ENCODE measurements around the gene TXNRD1.
"Not testable (repeated sequence)": the region's sequence is repeated elsewhere in the genome, so short reads cannot be mapped to it uniquely, and the experiment has no call there.

The TXNRD1 gene

DNA sequence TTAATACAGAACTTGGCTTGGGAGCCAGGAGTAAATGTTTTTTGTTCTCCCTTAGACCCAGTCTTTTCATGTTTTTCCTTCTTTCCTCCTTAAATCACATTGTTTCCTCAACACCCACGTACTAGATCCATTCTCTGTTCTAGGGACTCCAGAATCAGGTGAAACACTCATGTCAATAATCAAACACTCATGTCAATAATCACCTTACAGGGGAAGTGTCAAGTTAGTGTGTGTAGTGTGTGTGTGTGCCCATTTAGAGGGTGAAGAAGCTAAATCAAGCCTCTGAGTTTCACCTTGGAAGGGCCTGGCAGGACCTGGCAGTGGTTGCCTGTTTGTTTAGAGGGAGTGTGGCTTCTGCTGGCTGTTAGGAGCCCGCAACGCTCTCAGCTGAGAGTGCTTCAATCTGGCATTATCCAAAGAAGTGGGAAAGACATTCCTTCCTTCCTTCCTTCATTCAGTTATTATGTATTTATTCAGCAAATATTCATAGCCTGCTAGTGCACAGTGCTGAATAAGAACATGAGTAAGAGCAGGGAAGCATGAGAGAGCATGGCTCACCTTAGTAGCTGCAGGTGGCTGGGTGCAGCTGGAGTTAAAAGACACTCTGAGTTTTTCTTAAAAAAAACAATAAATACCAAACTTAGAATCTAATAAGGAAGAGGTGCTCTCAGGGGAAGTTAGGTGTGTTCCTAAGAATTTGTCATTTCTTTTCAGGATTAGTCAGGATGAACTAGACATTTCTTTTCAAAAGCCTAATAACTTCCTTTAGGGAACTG is 70.3 kb downstream of the TXNRD1 start:
- DNase-seq: no peak

DNA sequence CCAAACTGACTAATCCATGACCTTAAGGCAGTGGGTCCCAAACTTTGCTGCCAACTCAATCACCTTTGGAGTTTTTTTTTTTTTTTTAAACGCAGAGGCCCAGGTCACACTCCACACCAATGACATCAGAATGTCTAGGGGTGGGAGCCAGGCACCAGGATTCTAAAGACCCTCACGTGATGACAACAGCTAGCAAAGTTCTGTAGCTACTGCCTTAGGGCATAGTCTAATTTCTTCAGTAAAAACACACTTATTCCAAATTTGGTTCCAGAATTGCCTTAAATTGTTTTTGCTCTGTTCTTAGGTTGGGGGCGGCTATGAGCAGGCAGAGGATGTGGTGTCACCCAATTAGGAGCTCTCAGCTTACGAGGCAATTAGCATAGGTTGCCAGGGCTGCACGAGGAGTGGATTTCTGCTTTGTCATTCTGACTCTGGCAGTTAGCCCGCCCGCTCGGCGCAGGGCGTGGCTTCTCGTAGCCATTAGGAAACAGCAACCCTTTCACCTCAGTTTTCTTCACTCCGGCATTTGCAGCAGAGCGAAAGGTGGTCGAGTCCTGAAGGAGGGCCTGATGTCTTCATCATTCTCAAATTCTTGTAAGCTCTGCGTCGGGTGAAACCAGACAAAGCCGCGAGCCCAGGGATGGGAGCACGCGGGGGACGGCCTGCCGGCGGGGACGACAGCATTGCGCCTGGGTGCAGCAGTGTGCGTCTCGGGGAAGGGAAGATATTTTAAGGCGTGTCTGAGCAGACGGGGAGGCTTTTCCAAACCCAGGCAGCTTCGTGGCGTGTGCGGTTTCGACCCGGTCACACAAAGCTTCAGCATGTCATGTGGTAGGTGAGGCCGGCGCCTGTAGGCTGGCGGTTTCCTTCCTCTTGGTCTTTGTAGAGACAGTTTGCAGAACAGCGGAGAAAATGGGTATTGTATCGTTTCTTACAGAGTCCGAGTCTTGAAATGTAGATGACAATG is 71.2 kb downstream of the TXNRD1 start:
- DNase-seq: peak; percentile 92

DNA sequence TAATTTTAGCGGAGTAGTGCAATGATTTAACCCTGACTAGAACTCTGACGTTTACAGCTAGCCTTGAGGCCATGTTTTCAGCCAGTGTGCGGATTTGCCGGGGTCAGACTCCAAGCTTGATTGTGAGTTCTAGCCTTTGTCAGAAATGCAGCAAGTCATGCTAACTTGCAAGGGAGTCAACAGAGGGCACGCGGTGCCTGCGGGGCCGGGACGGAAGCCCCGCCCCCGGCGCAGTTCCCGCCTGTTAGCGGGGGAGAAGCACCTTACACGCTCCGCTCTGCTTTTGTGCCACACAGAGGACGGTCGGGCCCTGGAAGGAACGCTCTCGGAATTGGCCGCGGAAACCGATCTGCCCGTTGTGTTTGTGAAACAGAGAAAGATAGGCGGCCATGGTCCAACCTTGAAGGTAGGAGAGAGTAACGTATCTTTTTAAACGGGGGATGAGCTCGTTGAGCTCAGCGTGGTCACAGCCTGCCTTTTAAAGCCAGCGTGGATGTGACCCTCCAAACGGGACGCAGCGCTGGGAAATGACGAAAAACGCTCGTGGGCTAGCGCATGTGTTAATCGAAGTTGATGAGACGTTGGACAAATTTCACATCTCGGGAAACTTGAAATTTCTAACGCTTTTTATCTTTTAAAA is 73.2 kb downstream of the TXNRD1 start:
- DNase-seq: peak; percentile 39

- no peak for DNase-seq
Observed at GRCh38 chr12:104290320-104290719, 74.7 kb downstream of the TXNRD1 start.

DNA sequence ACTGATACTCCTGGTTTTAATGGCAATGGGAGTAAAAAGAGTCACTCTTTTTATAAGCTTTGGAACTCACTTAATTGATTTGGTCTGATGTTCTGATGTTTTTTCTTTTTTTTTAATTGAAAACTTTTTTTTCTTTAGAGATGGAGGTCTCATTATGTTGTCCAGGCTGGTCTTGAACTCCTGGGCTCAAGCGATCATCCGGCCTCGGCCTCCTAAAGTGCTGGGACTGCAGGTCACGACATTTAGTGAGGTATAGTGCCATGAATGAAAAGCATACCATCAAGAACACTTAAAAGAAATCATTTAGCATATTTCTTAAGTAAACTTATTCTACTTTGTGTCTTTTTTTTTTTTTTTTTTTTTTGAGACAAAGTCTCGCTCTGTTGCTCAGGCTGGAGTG is 75.3 kb downstream of the TXNRD1 start:
- no peak for DNase-seq

DNA sequence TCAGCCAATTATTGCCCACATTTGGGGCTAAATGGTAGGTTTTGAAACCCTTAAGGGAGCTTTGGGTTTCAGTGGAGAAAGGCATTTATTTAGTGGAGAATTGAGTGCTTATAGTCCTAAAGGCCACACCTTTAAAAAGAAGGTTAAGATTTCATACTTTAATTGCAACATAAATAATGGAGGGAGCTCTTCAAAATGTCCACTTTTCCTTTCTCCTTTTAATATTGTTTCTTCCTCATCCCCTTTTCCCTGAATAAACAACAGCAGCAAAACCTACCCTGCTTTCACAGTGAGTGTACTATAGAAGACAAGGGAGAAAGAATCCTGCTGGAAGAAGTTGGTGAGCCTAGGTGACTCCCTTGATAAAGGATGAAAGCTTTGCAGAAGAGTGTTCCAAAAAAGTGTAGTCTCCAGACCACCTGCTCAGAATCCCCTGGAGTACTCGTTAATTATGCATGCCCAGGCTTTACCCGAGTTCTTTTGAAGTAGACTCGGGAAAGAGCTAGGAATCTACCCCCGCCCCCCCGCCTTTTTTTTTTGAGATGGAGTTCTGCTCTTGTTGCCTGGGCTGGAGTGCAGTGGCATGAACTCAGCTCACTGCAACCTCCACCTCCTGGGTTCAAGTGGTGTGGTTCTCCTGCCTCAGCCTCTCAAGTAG is 76.4 kb downstream of the TXNRD1 start:
- no peak for DNase-seq

- DNase-seq: no peak
Observed at GRCh38 chr12:104292872-104293794, 77.6 kb downstream of the TXNRD1 start.

DNA sequence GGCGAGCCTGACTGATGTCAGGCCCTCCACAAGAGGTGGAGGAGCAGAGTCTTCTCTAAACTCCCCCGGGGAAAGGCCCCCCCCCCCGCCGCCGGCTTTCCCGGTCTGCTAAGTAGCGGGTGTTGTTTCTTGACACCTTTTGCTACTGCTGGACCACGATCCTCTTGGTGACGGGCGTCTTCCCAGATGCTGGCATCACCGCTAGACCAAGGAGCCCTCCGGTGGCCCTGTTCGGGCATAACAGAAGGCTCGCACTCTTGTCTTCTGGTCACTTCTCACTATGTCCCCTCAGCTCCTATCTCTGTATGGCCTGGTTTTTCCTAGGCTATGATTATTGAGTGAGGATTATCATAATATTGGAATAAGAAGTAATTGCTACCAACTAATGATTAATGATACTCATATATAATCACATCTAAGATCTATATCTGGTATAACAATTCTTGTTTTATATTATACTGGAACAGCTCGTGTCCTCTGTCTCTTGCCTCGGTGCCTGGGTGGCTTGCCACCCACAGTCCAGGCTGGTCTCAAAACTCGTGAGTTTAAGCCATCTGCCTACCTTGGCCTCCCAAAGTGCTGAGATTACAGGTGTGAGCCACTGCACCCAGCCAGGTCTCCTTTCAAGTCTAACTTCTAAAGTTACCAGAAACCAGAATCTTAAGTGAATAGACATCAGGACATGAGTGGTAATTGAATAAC is 78.7 kb downstream of the TXNRD1 start:
- DNase-seq: not testable (repeated sequence)

- DNase-seq: no peak
Observed at GRCh38 chr12:104294927-104295668, 79.5 kb downstream of the TXNRD1 start.

DNA sequence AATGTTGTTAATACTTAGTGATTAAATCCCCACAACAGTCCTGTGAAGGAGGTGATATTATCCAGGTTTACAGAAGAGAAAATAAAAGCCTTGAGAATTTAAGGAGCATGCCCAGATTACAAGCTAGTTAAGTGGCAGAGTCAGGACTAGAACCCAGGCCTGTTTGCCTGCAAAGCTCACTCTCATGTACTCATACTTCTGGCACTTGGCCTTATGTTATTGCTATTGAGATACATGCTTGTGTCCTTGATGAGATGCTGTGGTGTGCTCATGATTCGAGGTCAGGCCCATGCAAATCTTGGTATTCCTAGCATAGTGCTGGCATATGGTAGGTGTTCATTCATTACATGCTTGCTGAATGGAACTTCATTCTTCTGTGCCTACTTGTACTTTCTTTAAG is 80.4 kb downstream of the TXNRD1 start:
- no peak for DNase-seq

- no peak for DNase-seq
Observed at GRCh38 chr12:104296718-104297117, 81.1 kb downstream of the TXNRD1 start.

DNA sequence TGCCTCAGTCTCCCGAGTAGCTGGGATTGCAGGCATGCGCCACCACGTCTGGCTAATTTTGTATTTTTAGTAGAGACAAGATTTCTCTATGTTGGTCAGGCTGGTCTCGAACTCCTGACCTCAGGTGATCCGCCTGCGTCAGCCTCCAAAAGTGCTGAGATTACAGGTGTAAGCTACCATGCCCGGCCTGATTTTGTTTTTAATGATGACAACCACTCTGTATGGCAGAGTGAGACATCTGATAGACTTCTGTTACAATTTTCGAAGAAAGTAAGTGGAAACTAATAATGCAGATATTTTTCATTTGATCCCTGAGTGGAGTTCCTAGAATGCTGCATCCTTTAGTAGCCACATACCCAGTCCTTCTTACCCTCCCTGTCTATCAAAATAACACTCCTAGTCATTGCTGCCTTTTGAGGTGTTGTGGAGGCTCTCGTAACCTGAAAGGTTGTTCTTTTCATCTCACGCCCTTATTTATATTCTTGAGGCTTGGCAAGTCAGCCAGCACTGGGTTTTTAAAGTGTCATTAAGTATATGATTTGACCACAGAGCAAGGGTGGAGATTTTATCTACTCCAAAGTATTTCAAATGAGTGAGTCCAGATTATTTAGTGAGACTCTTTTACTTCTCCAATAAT is 82.0 kb downstream of the TXNRD1 start:
- DNase-seq: no peak

- no peak for DNase-seq
Observed at GRCh38 chr12:104299842-104300481, 84.4 kb downstream of the TXNRD1 start.

DNA sequence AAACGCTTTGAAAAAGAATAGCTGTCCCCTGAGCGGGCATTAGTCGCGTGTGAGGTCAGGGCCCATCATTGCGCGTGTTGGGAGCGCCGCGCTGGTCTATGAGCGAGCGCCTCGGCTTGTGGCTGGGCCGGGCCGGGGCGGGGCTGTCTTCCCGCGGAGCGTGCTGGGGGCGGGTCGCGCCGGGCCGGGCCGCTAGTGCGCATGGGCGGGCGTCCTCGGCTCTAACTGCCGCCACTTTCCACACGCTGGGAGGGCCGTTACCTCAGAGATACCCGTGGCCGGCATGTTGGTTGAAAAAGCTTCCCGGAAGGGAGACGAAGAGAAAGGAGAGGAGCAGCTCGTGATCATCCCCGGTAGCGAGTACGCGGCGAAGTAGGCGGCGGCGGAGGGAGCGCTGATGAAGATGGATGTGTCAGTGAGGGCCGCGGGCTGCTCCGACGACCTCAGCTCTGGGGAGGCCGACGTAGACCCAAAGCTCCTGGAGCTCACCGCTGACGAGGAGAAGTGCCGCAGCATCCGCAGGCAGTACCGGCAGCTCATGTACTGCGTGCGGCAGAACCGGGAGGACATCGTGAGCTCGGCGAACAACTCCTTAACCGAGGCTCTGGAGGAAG is 88.1 kb downstream of the TXNRD1 start, which contains the start of gene EID3:
Gene EID3, plus strand, starts transcription at position 202 of the 614 bp plus-strand sequence. Its CDS starts 196 bp downstream, at position 398.
- DNase-seq: no peak

DNA sequence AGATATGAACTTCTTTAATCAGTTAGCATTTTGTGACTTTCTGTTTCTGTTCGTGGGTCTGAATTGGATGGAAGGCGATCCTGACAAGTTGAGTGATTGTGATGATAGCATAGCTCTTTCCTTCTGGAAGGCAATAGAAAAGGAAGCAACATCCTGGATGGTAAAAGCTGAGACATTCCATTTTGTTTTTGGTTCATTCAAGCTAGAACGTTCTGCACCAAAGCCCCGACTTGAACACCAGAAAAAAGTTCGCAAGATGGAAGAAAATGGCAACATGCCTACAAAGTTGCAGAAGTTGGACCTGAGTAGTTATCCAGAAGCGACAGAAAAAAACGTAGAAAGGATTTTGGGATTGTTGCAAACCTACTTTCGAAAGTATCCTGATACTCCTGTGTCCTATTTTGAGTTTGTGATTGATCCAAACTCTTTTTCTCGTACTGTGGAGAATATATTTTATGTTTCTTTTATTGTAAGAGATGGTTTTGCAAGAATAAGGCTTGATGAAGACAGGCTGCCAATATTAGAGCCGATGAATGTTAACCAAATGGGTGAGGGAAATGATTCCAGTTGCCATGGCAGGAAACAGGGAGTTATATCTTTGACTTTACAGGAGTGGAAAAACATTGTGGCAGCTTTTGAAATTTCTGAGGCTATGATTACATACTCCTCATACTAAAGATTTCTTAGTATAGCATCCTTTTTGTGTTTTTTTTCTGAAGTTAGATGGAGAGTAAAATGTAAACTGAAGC is 88.9 kb downstream of the TXNRD1 start:
- no peak for DNase-seq

DNA sequence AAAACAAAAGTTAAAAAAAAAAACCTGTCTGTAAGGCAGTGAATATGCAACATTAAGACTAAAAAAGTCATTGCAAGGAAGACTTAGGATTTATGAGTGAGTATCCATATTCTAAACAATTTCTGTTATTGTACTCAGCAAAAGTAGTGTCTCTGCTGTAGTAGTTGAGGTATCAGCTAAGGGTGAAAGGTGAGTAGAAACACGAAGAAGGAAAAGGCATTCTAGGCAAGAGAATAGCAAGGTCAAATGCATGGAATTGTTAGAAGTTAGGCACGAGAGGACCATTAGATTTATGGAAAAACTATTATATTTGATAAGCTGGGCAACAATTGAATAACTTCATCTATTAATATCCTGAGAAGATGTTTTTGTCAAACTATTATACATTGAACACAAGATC is 89.8 kb downstream of the TXNRD1 start:
- DNase-seq: no peak

GRCh38 chr12:104306376-104306775 is 90.8 kb downstream of the TXNRD1 start:
- DNase-seq: no peak

All from NCI-H2081 treated with DMSO at 0.1 percent for 48 hours (cell line).